ENCODE data around the gene LCN6.
"Not testable (repeated sequence)": the region's sequence is repeated elsewhere in the genome, so short reads cannot be mapped to it uniquely, and the experiment has no call there.

Gene LCN6

DNA sequence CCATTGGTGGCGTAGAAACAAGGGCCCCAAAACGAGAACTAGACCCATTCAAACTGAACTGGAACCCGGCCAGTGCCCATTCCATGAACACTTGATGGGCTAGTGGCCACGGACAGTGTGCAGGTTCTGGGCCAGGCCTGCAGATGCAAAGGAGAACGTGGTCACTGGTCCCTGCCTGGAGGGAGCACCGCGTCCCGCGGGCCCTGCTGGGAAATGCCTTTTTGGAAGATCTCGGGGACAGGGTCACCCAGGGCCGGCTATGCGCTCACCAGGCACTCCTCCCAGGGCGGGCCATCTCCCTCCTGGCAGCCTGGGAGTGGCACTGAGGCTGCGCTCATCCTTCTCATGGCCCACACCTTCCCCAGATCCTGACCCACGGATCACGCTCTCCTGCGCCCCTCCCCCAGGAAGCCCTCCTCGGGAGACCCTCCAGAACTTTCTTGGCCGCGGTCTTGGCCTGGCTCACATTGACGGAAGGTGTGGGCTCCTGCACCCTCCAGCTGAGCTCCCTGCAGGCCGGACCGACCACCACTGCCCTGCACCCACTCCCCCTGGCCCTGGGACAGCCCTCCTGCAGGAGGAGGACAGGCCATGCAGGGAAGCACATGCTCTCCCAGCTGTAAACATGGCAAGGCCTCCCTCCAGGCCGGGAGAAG is 38.7 kb downstream of the LCN6 start:
- no peak for DNase-seq (ENCODE audit: low read depth)

DNA sequence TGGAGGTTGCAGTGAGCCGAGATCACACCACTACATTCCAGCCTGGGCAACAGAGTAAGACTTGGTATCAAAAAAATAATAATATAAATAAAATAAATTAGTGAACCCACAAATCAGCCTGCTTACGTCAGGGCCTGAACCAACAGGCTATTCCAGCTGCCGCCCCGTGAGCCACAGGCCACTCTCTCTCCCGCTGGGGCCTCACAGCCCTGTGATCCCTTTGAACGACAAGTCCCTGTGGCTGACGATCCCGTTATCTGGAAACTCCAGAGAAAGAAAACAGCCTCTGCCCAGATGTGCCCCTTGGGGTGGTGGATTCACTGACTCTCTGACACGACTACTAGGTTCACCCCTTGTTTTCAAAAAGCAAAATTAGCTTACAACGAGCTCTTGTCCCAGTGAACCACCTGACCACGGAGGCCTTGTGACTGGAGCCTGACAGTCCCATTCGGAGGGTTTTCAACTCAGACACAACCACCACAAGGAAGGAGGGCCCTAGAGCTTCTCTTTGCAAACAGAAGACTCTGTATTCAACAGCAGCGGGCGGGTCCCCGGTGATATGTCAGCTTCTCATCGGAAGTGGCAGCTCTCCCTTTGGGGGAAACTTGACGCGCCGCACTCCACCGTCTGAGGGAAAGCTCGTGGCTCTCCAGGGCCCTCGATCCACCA is 40.3 kb downstream of the LCN6 start:
- DNase-seq (ENCODE audit: low read depth), result no peak

- no peak for DNase-seq (ENCODE audit: low read depth)
These were observed 41.3 kb downstream of the LCN6 start for GRCh38 chr9:136707011-136707410.

GRCh38 chr9:136705564-136705963 is 42.8 kb downstream of the LCN6 start:
- DNase-seq (ENCODE audit: low read depth), result no peak

DNA sequence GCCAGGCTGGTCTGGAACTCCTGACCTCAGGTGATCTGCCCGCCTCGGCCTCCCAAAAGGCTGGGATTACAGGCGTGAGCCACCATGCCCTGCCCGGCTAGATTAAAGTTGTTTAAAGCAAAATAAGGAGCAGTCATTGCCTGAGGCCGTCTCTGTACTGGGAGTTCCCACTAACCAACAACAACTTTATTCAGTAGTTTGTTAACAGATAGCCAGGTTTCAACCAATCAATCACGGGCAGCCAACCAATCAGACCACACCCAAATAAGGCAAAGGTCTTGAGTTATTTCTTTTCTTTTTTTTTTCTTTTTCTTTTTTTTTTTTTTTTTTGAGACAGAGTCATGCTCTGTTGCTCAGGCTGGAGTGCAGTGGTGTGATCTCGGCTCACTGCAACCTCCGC is 43.6 kb downstream of the LCN6 start:
- DNase-seq (ENCODE audit: low read depth), result not testable (repeated sequence)

GRCh38 chr9:136703276-136703860 is 45.0 kb downstream of the LCN6 start:
- DNase-seq (ENCODE audit: low read depth), result no peak

GRCh38 chr9:136701668-136702053 is 46.7 kb downstream of the LCN6 start:
- no peak for DNase-seq (ENCODE audit: low read depth)

DNA sequence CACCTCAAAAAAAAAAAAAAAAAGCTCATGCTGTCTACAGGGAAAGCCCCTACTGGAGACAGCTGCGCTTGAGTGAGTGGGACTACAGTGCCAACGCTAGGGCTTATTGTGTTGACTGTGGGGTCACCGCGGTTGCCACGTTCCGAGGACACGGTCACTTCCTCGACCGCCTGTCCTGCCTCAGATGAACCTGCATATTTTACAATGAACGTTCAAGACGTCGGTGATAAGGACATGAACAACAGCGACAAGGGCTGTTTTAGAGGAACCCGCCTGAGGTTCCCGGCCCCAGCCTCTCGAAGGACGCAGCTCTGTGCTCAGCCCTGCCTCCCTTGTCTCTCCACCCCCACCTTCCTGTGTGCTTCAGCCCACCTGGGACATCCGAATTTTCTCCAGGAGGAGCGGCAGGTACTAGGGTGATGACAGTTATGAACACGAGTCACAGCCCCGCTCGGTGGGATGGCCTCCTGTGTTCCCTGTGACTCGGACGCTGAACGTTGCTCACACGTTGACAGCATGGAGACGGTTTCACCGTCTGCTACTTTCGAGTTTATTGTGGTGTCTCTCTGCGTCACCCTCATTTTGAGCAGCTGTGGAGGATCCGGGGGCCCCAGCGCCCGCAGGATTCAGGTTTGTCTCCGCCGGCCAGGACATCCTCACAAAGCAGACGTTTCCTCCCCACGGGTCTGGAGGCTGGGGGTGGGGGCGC is 47.2 kb downstream of the LCN6 start:
- DNase-seq (ENCODE audit: low read depth), result no peak

GRCh38 chr9:136700304-136700703 is 48.0 kb downstream of the LCN6 start:
- no peak for DNase-seq (ENCODE audit: low read depth)

- no peak for DNase-seq (ENCODE audit: low read depth)
These were observed 49.6 kb downstream of the LCN6 start for GRCh38 chr9:136698635-136699246.

DNA sequence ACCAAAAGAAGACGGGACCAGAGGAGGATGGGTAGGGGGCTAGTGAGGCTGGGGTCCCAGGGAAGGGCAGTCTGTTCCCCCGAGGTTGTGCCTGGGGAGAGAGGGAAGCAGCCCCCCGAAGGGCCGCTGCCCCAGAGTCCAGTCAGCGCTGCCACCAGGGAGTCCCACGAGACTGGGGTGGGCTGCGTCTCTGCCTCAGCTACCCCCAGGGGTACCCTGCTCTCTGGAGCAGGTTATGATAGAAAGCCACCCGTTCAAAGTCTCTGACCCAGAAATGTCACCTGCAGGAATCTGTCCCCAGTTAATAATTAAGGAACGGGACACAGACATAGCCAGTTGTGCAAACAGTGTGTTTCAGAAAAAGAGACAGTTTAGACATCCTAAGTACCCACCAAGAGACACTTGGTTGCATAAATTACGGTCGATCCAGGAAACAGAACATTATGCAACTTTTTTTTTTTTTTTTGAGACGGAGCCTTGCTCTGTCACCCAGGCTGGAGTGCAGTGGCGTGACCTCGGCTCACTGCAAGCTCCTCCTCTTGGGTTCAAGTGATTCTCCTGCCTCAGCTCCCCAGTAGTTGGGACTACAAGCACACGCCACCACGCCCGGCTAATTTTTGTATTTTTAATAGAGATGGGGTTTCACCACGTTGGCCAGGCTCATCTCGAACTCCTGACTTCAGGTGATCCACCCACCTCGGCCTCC is 50.4 kb downstream of the LCN6 start:
- DNase-seq (ENCODE audit: low read depth), result no peak

DNA sequence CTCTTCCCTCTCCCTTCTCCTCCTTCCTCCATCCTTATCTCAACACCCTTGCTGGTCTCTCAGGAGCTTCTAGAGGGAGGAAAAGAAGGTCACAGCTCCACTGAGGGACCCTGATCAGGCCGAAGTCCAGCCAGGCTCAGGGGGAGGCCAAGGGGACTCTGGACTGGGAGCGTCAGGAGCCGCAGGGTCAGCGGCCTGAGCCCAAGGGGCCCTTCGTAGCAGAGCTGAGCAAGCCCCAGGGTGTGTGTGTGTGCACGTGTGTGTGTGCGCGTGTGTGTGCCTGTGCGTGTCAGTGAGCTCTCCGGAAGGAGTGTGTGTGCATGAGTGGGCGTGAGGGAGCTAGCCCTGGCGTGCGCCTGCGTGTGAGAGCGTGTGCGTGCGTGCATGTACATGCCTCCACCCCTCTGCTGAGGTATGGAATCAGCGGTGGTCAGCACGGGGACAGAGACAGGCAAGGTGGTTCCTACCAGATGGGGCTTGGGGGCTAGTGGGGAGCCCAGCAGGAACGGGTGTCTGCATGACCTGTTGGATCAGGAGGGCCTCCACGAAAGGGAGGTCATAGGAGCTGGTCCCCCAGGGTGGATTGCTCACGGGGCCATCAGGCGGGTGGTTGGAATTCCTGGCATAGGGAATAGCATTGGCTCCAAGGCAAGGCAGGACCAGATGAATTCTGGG is 51.0 kb downstream of the LCN6 start:
- no peak for DNase-seq (ENCODE audit: low read depth)

DNA sequence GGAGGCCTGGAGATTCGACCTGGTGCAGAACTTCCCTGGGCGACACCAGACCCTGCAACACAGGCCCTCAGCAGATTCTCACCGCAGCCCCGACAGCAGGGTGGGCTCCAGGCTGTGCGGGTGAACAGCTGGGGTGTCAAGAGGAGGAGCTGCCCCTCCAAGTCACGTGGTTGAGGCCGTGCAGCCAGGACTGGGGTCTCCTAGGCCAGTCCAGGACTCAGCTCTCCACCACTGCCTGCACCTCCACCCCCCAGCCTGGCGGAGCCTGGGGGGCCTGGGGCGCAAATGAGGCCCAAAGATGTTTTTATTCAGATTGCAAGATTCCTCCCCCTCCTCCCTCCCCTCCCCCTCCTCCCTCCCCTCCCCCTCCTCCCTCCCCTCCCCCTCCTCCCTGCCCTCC is 51.8 kb downstream of the LCN6 start:
- no peak for DNase-seq (ENCODE audit: low read depth)

- DNase-seq (ENCODE audit: low read depth), result no peak
These were observed 52.4 kb downstream of the LCN6 start for GRCh38 chr9:136695955-136696354.

- DNase-seq (ENCODE audit: low read depth), result no peak
These were observed 52.9 kb downstream of the LCN6 start for GRCh38 chr9:136695435-136695895.

DNA sequence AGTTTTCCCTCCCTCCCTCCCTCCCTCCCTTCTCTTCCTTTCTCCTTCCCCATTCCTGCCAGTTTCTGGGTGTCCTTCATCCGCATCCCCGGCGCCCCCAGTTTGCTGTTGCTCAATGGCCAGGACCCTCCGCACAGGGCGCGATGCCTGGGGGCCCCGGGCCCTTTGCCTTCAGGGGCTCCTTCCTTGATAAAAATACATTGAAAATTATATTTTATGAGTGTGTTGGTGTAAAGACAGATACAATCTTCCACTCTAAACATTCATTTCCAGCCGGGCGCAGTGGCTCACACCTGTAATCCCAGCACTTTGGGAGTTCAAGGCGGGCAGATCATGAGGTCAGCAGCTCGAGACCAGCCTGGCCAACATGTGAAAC is 53.5 kb downstream of the LCN6 start:
- no peak for DNase-seq (ENCODE audit: low read depth)

DNA sequence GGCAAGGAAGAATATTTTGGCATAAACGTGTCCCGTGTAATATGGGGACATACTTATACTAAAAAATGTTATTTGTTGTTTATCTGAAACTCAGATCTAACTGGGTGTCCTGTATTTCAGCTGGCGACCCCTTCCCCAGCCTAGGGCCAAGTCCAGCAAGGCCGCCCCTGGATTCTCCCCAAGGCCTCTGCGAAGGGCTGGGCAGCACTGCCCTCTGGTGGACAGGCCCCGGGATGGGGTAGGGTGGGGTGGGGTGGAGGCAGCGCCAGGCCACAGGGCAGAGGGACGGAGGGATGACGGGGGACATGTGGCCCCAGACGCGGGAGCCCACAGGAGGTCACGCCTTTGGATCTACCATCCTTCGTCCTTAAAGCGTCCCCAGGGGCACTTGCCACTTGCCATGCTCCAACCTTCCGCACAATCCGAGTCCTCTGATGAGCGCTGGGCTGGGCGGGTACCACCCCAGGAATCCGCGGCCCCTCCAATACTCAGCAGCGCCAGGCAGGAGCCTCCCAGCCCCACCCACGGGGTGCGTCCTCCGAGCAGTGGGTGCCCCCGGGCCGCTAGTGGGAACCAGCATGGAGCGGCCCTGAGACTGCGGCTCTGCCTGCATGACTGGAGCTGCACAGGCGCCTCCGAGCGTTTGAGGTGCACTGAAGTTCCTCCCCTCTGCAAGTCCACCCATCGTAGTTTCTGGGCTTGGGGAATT is 54.0 kb downstream of the LCN6 start:
- DNase-seq (ENCODE audit: low read depth), result no peak

Data from HS-5 (cell line).